Smooth muscle cell (in vitro differentiated cells): Measurements from ENCODE around the gene ARHGEF40. TPM values are rescaled to one million over a fixed set of nuclear protein-coding genes. Genes with fewer than 3 reads are reported as not detected.

Source experiments
- DNase-seq: peaks from one replicate; lab custom pipeline; 2025; ENCODE audit not compliant: unreplicated experiment; lab: John Stamatoyannopoulos, UW
- H2AFZ ChIP-seq: fragments of 200-600 bp; sonication (generic); 2 replicates; pipeline ENCODE4 v1.6.0; 2016; ENCODE audit warnings: antibody characterized with exemption, low read depth, mild to moderate bottlenecking
- H3F3A ChIP-seq: fragments of 200-600 bp; sonication (generic); 2 replicates; pipeline ENCODE4 v1.6.0; 2017; ENCODE audit warnings: antibody characterized with exemption, low read depth
- H3K27ac ChIP-seq: fragments of 200-600 bp; sonication (generic); 2 replicates; pipeline ENCODE4 v1.5.1; 2016; ENCODE audit warnings: low read depth, mild to moderate bottlenecking
- H3K27me3 ChIP-seq: fragments of 200-600 bp; sonication (generic); 2 replicates; pipeline ENCODE4 v1.6.1; 2016; ENCODE audit warnings: low read depth, mild to moderate bottlenecking
- H3K36me3 ChIP-seq: fragments of 200-600 bp; sonication (generic); 2 replicates; pipeline ENCODE4 v1.5.1; 2016; ENCODE audit warnings: low read depth
- H3K4me1 ChIP-seq: fragments of 200-600 bp; sonication (generic); 2 replicates; pipeline ENCODE4 v1.5.1; 2016; ENCODE audit warnings: low read depth
- H3K4me2 ChIP-seq: fragments of 200-600 bp; sonication (generic); 2 replicates; pipeline ENCODE4 v1.6.0; 2016; ENCODE audit warnings: mild to moderate bottlenecking
- H3K4me3 ChIP-seq: fragments of 200-600 bp; sonication (generic); 2 replicates; pipeline ENCODE4 v1.5.1; 2016; ENCODE audit warnings: mild to moderate bottlenecking
- H3K79me2 ChIP-seq: fragments of 200-600 bp; sonication (generic); 2 replicates; pipeline ENCODE4 v1.6.0; 2016; ENCODE audit warnings: low read depth, mild to moderate bottlenecking
- H3K9ac ChIP-seq: fragments of 200-600 bp; sonication (generic); 2 replicates; pipeline ENCODE4 v1.6.0; 2016; ENCODE audit warnings: low read depth
- H3K9me3 ChIP-seq: fragments of 200-600 bp; sonication (generic); replicated peaks from 2 replicates; pipeline ENCODE4 v1.5.1; 2016; ENCODE audit warnings: low read depth
- H4K20me1 ChIP-seq: fragments of 200-600 bp; sonication (generic); 2 replicates; pipeline ENCODE4 v1.6.0; 2016; ENCODE audit warnings: low read depth
- WGBS: methylation state at CpG from one replicate; pipeline ENCODE4 v1.1.7; 2016; ENCODE audit warnings: low lambda C conversion rate; 5-methylcytosine and 5-hydroxymethylcytosine counted together
- polyA plus RNA-seq: library from polyadenylated mRNA; unstranded; fragments of >200 nt; fragmentation: Nextera tagmentation; extraction: Ambion mirVana; gene quantifications from 2 replicates; pipeline ENCODE4 v1.2.1, GENCODE V29; 2016
- total RNA-seq: library from RNA; depleted of rRNA; stranded (reverse); fragments of >200 nt; gene quantifications from 2 replicates; pipeline ENCODE4 v1.2.3, GENCODE V29; 2014
- TF ChIP-seq, protein P1 (sequence below): fragments of 200-600 bp; sonication (generic); IDR thresholded peaks from 2 replicates; pipeline ENCODE4 v1.5.1; 2017; ENCODE audit warnings: borderline replicate concordance, mild to moderate bottlenecking, antibody characterized with exemption; ENCODE audit not compliant: insufficient read depth, poor library complexity, severe bottlenecking

ARHGEF40 gene
- total and polyA plus RNA-seq, 2 experiments from 2014 or later, result 67.8 to 74.4 TPM

DNA sequence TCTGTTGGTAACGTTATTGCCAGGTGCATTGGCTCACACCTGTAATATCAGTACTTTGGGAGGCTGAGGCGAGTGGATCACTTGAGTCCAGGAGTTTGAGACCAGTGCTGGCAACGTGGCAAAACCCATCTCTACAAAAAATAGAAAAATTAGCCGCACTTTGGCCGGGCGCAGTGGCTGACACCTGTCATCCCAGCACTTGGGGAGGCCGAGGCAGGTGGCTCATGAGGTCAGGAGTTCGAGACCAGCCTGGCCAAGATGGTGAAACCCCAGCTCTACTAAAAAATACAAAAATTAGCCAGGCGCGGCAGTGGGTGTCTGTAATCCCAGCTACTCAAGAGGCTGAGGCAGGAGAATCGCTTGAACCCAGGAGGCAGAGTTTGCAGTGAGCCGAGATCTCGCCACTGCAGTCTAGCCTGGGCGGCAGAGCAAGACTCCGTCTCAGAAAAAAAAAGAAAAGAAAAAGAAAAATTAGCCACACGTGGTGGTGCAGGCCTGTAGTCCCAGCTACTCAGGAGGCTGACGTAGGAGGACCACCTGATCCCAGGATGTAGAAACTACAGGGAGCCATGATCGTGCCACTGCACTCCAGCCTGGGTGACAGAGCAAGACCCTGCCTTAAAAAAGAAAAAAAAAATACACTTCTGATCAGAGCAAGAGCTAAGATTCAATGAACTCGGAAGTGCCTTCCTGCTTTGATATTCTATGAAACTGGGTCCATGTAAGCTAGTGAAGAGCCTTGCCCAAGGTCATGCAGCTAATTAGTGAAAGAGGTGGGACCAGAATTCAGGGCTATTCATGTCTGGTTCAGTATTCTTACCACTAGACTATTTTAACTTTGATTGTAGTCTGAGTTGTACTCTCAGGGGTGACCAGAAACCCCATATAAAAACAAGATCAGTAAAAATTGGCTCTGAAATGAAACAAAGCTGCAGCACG, 16.7 kb upstream of the ARHGEF40 start:
- DNase-seq, result no peak
- Histone ChIP-seq H3F3A (peaks cover 9% of the 10 kb centered on the region), H3K27me3 (no peaks in the 10 kb centered on the region), H3K9ac (no peak overlapping the region), H3K4me3 (no peak overlapping the region), H4K20me1 (no peaks in the 10 kb centered on the region), H3K4me2 (no peak overlapping the region), H3K9me3 (no peaks in the 10 kb centered on the region), H3K36me3 (no peaks in the 10 kb centered on the region), H3K27ac (no peak overlapping the region), H3K4me1 (no peaks in the 10 kb centered on the region), H2AFZ (no peak overlapping the region), H3K79me2 (no peaks in the 10 kb centered on the region)
- TF ChIP-seq, protein P1, sequence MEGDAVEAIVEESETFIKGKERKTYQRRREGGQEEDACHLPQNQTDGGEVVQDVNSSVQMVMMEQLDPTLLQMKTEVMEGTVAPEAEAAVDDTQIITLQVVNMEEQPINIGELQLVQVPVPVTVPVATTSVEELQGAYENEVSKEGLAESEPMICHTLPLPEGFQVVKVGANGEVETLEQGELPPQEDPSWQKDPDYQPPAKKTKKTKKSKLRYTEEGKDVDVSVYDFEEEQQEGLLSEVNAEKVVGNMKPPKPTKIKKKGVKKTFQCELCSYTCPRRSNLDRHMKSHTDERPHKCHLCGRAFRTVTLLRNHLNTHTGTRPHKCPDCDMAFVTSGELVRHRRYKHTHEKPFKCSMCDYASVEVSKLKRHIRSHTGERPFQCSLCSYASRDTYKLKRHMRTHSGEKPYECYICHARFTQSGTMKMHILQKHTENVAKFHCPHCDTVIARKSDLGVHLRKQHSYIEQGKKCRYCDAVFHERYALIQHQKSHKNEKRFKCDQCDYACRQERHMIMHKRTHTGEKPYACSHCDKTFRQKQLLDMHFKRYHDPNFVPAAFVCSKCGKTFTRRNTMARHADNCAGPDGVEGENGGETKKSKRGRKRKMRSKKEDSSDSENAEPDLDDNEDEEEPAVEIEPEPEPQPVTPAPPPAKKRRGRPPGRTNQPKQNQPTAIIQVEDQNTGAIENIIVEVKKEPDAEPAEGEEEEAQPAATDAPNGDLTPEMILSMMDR, result no peak
- WGBS, result 94% methylated on average over 20 of the region's 20 CpGs

DNA sequence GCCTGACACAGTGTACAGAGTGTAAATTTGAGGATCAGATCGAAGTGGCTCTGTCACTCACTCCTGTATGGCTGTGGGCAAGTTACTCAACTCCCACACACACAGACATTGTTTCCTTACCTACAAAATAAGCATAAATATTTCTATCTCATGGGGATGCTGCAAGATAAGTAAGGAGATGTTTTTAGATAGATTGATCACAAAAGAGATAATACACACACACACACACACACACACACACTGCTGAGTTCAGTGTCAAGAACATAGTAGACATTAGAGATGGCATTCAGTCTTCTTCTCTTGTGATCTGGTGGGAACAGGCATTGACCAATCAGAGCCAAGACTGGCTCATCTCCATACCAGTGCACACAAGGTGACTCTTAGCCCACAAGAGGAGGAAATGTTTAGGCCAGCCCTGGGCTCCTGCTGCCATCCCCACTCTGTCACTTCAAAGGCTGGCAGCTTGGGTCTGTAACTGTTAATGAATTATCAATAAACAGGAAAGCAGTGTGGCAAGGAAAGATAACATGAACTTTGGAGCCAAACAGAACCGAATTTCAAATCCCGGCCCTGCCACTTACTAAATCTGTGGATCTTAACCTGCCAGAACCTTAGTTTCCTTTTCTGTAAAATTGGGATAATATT, 15.9 kb upstream of the ARHGEF40 start:
- Histone ChIP-seq H3K4me3 (no peak overlapping the region), H3K36me3 (no peaks in the 10 kb centered on the region), H3F3A (peaks cover 10% of the 10 kb centered on the region), H3K4me1 (no peaks in the 10 kb centered on the region), H3K4me2 (no peak overlapping the region), H3K9ac (no peak overlapping the region), H4K20me1 (no peaks in the 10 kb centered on the region), H3K9me3 (no peaks in the 10 kb centered on the region), H3K79me2 (no peaks in the 10 kb centered on the region), H2AFZ (no peak overlapping the region), H3K27ac (no peak overlapping the region), H3K27me3 (no peaks in the 10 kb centered on the region)
- TF ChIP-seq, protein P1, result no peak
- 85% methylated on average over 3 of the region's 3 CpGs for WGBS
- DNase-seq, result no peak

GRCh38 chr14:21054768-21055145, 15.3 kb upstream of the ARHGEF40 start:
- Histone ChIP-seq H4K20me1 (no peaks in the 10 kb centered on the region), H3K4me2 (no peak overlapping the region), H2AFZ (no peak overlapping the region), H3F3A (peaks cover 5% of the 10 kb centered on the region), H3K27me3 (no peaks in the 10 kb centered on the region), H3K27ac (no peak overlapping the region), H3K79me2 (no peaks in the 10 kb centered on the region), H3K4me1 (no peaks in the 10 kb centered on the region), H3K4me3 (no peak overlapping the region), H3K9ac (no peak overlapping the region), H3K36me3 (no peaks in the 10 kb centered on the region), H3K9me3 (no peaks in the 10 kb centered on the region)
- no peak for DNase-seq
- WGBS, result 95% methylated on average over 4 of the region's 4 CpGs
- TF ChIP-seq, protein P1, result no peak
